Measurements from ENCODE around the gene DHRS2.

GRCh38 chr14:23643533-23644194 is 7.5 kb downstream of the DHRS2 start:
- TF ChIP-seq POLR2A (IDR thresholded peaks at IDR 0.05): no peak
- TF ChIP-seq CTCF (IDR thresholded peaks at IDR 0.05): no peak
